ENCODE data around the gene WDR55. TPM values are rescaled to one million over a fixed set of nuclear protein-coding genes. Genes with fewer than 3 reads are reported as not detected.
"Not testable (repeated sequence)": the region's sequence is repeated elsewhere in the genome, so short reads cannot be mapped to it uniquely, and the experiment has no call there.

WDR55 gene
- polyA plus RNA-seq, 1 of the 3 experiments (the other 2 are of a cell fraction) = 28.3 TPM

DNA sequence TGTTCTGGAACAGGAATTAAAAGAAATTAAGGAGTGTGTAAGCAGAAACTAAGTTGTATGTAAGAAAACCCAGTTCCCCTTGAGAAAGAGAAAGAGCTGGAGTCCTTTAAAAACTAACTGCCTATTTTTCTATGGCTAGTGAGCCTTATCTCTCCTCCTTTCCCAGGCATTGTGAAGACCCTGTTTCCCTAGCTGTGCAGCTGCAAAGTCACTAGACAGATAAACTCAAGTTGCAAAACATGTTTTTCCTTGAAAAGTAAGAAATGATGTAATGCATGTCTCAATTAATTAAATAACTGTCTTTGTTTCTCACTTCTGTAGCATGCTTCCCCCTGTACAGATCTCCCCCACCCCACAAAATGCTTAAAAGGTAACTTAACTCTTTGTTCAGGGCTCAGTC is 41.6 kb upstream of the WDR55 start:
- H2AFZ ChIP-seq (ENCODE audit: low read depth); DNase-seq; H3K4me1 ChIP-seq (ENCODE audit: control insufficient read depth in 1 of 2, insufficient read depth in 2 of 2, low read depth in 1 of 2, low read length in 1 of 2); H3K27me3 ChIP-seq (ENCODE audit: insufficient read depth); POLR2A ChIA-PET; H3K27ac ChIP-seq (ENCODE audit: low read depth in 2 of 2, low read length in 1 of 2); H3K9me2 ChIP-seq; H3K4me2 ChIP-seq; H3K9ac ChIP-seq; H3K4me3 ChIP-seq (ENCODE audit: low read depth in 2 of 2, low read length in 1 of 2); H3K79me2 ChIP-seq (ENCODE audit: insufficient read depth); H4K20me1 ChIP-seq (ENCODE audit: insufficient read depth); H3F3A ChIP-seq (replicated peaks; ENCODE audit: insufficient read depth); H3K9me3 ChIP-seq; H3K36me3 ChIP-seq (replicated peaks in 1 of 2; ENCODE audit: control insufficient read depth in 1 of 2, insufficient read depth in 2 of 2, low read length in 1 of 2): not testable (repeated sequence)
- CTCF ChIA-PET = interaction anchor here (1.1 kb wide), 1 partner anchor 17 kb away, joined by 3 read pairs; no protein-coding TSS in a partner anchor

DNA sequence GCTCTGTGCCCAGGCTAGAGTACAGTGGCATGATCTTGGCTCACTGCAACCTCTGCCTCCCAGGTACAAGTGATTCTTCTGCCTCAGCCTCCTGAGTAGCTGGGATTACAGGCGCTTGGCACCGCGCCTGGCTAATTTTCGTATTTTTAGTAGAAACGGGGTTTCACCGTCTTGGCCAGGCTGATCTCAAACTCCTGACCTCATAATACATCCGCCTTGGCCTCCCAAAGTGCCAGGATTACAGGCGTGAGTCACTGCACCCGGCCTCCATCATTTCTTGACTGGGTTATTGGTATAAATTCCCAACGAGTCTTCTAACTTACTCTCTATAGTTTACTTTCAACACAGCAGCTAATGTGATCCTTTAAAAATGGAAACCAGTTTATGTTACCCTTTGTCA is 39.8 kb upstream of the WDR55 start:
- WGBS (ENCODE audit: low lambda C conversion rate) = 44% methylated on average over 10 of the region's 10 CpGs
- CTCF ChIA-PET, DNase-seq: not testable (repeated sequence)

DNA sequence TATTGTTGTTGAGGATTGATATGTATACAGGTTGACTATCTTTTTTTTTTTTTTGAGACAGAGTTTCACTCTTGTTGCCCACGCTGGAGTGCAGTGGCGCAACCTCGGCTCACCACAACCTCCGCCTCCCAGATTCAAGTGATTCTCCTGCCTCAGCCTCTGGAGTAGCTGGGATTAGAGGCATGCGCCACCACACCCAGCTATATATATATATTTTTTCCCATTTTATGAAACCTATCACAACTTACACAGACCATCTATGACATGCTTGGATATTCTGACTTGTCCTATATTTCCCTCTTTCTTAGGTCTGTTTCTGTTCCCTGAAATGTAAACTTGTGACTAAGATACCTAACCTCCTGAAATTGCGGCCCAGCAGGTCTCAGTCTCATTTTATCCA is 36.7 kb upstream of the WDR55 start:
- Histone ChIP-seq H3K9ac (no peak overlapping the region), H4K20me1 (ENCODE audit: insufficient read depth) (no peaks in the 10 kb centered on the region), H3K4me1 (ENCODE audit: control insufficient read depth in 1 of 2, insufficient read depth in 2 of 2, low read depth in 1 of 2, low read length in 1 of 2) (no peaks in the 10 kb centered on the region), H3F3A (replicated peaks; ENCODE audit: insufficient read depth) (no peaks in the 10 kb centered on the region), H3K9me3 (no peaks in the 10 kb centered on the region), H3K79me2 (ENCODE audit: insufficient read depth) (no peaks in the 10 kb centered on the region), H2AFZ (ENCODE audit: low read depth) (no peak overlapping the region), H3K27ac (ENCODE audit: low read depth in 2 of 2, low read length in 1 of 2) (no peak overlapping the region), H3K4me3 (ENCODE audit: low read depth in 2 of 2, low read length in 1 of 2) (no peak overlapping the region), H3K36me3 (replicated peaks in 1 of 2; ENCODE audit: control insufficient read depth in 1 of 2, insufficient read depth in 2 of 2, low read length in 1 of 2) (no peaks in the 10 kb centered on the region), H3K4me2 (no peak overlapping the region), H3K27me3 (ENCODE audit: insufficient read depth) (no peaks in the 10 kb centered on the region), H3K9me2 (no peaks in the 10 kb centered on the region)
- POLR2A ChIA-PET = no interaction called here
- DNase-seq = no peak
- WGBS (ENCODE audit: low lambda C conversion rate) = 52% methylated on average over 6 of the region's 6 CpGs
- CTCF ChIA-PET = interaction anchor here (0.7 kb wide), 1 partner anchor 276 kb away, joined by 3 read pairs; no protein-coding TSS in a partner anchor
- TF ChIP-seq NFIC (IDR thresholded peaks at IDR 0.05; ENCODE audit: borderline replicate concordance) = no peak
- no peak for TF ChIP-seq GABPA (IDR thresholded peaks at IDR 0.05; ENCODE audit: low read depth)
- TF ChIP-seq, protein P1, sequence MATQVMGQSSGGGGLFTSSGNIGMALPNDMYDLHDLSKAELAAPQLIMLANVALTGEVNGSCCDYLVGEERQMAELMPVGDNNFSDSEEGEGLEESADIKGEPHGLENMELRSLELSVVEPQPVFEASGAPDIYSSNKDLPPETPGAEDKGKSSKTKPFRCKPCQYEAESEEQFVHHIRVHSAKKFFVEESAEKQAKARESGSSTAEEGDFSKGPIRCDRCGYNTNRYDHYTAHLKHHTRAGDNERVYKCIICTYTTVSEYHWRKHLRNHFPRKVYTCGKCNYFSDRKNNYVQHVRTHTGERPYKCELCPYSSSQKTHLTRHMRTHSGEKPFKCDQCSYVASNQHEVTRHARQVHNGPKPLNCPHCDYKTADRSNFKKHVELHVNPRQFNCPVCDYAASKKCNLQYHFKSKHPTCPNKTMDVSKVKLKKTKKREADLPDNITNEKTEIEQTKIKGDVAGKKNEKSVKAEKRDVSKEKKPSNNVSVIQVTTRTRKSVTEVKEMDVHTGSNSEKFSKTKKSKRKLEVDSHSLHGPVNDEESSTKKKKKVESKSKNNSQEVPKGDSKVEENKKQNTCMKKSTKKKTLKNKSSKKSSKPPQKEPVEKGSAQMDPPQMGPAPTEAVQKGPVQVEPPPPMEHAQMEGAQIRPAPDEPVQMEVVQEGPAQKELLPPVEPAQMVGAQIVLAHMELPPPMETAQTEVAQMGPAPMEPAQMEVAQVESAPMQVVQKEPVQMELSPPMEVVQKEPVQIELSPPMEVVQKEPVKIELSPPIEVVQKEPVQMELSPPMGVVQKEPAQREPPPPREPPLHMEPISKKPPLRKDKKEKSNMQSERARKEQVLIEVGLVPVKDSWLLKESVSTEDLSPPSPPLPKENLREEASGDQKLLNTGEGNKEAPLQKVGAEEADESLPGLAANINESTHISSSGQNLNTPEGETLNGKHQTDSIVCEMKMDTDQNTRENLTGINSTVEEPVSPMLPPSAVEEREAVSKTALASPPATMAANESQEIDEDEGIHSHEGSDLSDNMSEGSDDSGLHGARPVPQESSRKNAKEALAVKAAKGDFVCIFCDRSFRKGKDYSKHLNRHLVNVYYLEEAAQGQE (IDR thresholded peaks at IDR 0.05; ENCODE audit: low read depth, low read length) = no peak
- TF ChIP-seq SMC3 (IDR thresholded peaks at IDR 0.05; ENCODE audit: low read depth, low read length) = no peak
- no peak for TF ChIP-seq TAF1 (IDR thresholded peaks at IDR 0.05; ENCODE audit: borderline replicate concordance, low read depth, low read length)
- TF ChIP-seq FOXM1 (IDR thresholded peaks at IDR 0.05; ENCODE audit: low read depth) = no peak
- TF ChIP-seq FOXJ3 (CRISPR knock-in tag; IDR thresholded peaks at IDR 0.05) = no peak
- TF ChIP-seq, protein P2, sequence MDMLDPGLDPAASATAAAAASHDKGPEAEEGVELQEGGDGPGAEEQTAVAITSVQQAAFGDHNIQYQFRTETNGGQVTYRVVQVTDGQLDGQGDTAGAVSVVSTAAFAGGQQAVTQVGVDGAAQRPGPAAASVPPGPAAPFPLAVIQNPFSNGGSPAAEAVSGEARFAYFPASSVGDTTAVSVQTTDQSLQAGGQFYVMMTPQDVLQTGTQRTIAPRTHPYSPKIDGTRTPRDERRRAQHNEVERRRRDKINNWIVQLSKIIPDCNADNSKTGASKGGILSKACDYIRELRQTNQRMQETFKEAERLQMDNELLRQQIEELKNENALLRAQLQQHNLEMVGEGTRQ (IDR thresholded peaks at IDR 0.05; ENCODE audit: borderline replicate concordance, low read depth, low read length) = no peak
- TF ChIP-seq SIN3A (IDR thresholded peaks at IDR 0.05; ENCODE audit: borderline replicate concordance, low read depth, low read length) = no peak
- no peak for TF ChIP-seq GATA2 (CRISPR knock-in tag; IDR thresholded peaks at IDR 0.05)
- no peak for TF ChIP-seq MEF2A (IDR thresholded peaks at IDR 0.05; ENCODE audit: borderline replicate concordance, low read depth)
- TF ChIP-seq CHD2 (IDR thresholded peaks at IDR 0.05; ENCODE audit: low read length, partially characterized antibody) = no peak
- no peak for TF ChIP-seq RAD21 (IDR thresholded peaks at IDR 0.05; ENCODE audit: low read length)
- TF ChIP-seq, protein P3, sequence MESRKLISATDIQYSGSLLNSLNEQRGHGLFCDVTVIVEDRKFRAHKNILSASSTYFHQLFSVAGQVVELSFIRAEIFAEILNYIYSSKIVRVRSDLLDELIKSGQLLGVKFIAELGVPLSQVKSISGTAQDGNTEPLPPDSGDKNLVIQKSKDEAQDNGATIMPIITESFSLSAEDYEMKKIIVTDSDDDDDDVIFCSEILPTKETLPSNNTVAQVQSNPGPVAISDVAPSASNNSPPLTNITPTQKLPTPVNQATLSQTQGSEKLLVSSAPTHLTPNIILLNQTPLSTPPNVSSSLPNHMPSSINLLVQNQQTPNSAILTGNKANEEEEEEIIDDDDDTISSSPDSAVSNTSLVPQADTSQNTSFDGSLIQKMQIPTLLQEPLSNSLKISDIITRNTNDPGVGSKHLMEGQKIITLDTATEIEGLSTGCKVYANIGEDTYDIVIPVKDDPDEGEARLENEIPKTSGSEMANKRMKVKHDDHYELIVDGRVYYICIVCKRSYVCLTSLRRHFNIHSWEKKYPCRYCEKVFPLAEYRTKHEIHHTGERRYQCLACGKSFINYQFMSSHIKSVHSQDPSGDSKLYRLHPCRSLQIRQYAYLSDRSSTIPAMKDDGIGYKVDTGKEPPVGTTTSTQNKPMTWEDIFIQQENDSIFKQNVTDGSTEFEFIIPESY (IDR thresholded peaks at IDR 0.05; ENCODE audit: borderline replicate concordance, low read depth) = no peak
- TF ChIP-seq EZH2phosphoT487 (IDR thresholded peaks at IDR 0.05; ENCODE audit: borderline replicate concordance, low read depth) = no peak
- no peak for TF ChIP-seq NRF1 (IDR thresholded peaks at IDR 0.05; ENCODE audit: low read depth, low read length)
- no peak for TF ChIP-seq RXRA (IDR thresholded peaks at IDR 0.05; ENCODE audit: borderline replicate concordance, low read depth)

More for the DNA sequence above, 39.8 kb upstream of the WDR55 start:
- H3K79me2 ChIP-seq (ENCODE audit: insufficient read depth); H3K9me2 ChIP-seq; H2AFZ ChIP-seq (ENCODE audit: low read depth); H3K4me1 ChIP-seq (ENCODE audit: control insufficient read depth in 1 of 2, insufficient read depth in 2 of 2, low read depth in 1 of 2, low read length in 1 of 2); H3K4me3 ChIP-seq (ENCODE audit: low read depth in 2 of 2, low read length in 1 of 2); H3K4me2 ChIP-seq; H3K9ac ChIP-seq; H3F3A ChIP-seq (replicated peaks; ENCODE audit: insufficient read depth); H3K36me3 ChIP-seq (replicated peaks in 1 of 2; ENCODE audit: control insufficient read depth in 1 of 2, insufficient read depth in 2 of 2, low read length in 1 of 2); POLR2A ChIA-PET; H4K20me1 ChIP-seq (ENCODE audit: insufficient read depth); H3K27me3 ChIP-seq (ENCODE audit: insufficient read depth); H3K9me3 ChIP-seq; H3K27ac ChIP-seq (ENCODE audit: low read depth in 2 of 2, low read length in 1 of 2): not testable (repeated sequence)

All from SK-N-SH (cell line).